ENCODE data around the gene CREM.

The CREM gene

GRCh38 chr10:35259769-35260397 lies 133.2 kb downstream of the CREM start:
- TF ChIP-seq POLR2A (IDR thresholded peaks at IDR 0.05; ENCODE audit: extremely low read depth, insufficient read length) (no peak), MYC (IDR thresholded peaks at IDR 0.05; ENCODE audit: low read depth, low read length) (no peak), MAX (IDR thresholded peaks at IDR 0.05; ENCODE audit: low read depth, low read length) (no peak), CTCF (IDR thresholded peaks at IDR 0.05; ENCODE audit: low read depth, low read length) (no peak)
- DNase-seq (ENCODE audit: low read depth), result peak; percentile 8
- no peak overlapping the region for H3K4me3 ChIP-seq (ENCODE audit: low read depth, low read length)

GRCh38 chr10:35262436-35262835 lies 135.8 kb downstream of the CREM start:
- DNase-seq (ENCODE audit: low read depth), result no peak
- no peak overlapping the region for H3K4me3 ChIP-seq (ENCODE audit: low read depth, low read length)
- TF ChIP-seq POLR2A (IDR thresholded peaks at IDR 0.05; ENCODE audit: extremely low read depth, insufficient read length), result no peak
- no peak for TF ChIP-seq MYC (IDR thresholded peaks at IDR 0.05; ENCODE audit: low read depth, low read length)
- TF ChIP-seq MAX (IDR thresholded peaks at IDR 0.05; ENCODE audit: low read depth, low read length), result no peak
- no peak for TF ChIP-seq CTCF (IDR thresholded peaks at IDR 0.05; ENCODE audit: low read depth, low read length)

Data from NB4 (cell line).